K562 (cell line): Measurements from ENCODE around the gene FAM124B.

Source experiments
- BCLAF1 ChIP-seq, 2 experiments: fragments of 450-650 bp in 1 of 2; IDR thresholded peaks; 2 replicates each; pipeline ENCODE4 v1.6.1; 2011 to 2017; ENCODE audit warnings: low read depth in 2 of 2, antibody characterized with exemption in 1 of 2, borderline replicate concordance in 1 of 2, low read length in 1 of 2, mild to moderate bottlenecking in 1 of 2, mixed read lengths in 1 of 2; ENCODE audit not compliant: control insufficient read depth in 1 of 2
- CCNT2 ChIP-seq: IDR thresholded peaks from 2 replicates; pipeline ENCODE4 v1.6.1; 2011; ENCODE audit warnings: borderline replicate concordance, low read depth, mild to moderate bottlenecking, moderate library complexity, mixed read lengths, low read length; ENCODE audit not compliant: insufficient read length; ENCODE audit errors: extremely low read depth
- CTCF ChIP-seq, 3 experiments: IDR thresholded peaks in 2 of 3; conservative IDR thresholded peaks in 1 of 3; 2 replicates each; pipeline ENCODE4 v1.5.1; 2011 to 2012; ENCODE audit warnings: low read length in 3 of 3, mild to moderate bottlenecking in 3 of 3, control low read depth in 2 of 3, improper control_type of control experiment in 1 of 3, inconsistent platforms in 1 of 3, low read depth in 1 of 3, mixed read lengths in 1 of 3, moderate library complexity in 1 of 3; ENCODE audit not compliant: insufficient read depth in 2 of 3
- DIDO1 ChIP-seq: fragments of 450-650 bp; IDR thresholded peaks from 2 replicates; pipeline ENCODE4 v1.6.1; 2016; ENCODE audit warnings: low read depth, missing biosample characterization, missing genetic modification characterization
- EP300 ChIP-seq: IDR thresholded peaks from 2 replicates; pipeline ENCODE4 v1.6.1; 2012; ENCODE audit warnings: low read length, improper control_type of control experiment
- HDAC6 ChIP-seq: IDR thresholded peaks from 2 replicates; pipeline ENCODE4 v1.6.1; 2012; ENCODE audit warnings: low read depth, mild to moderate bottlenecking, control low read depth, inconsistent platforms, low read length, moderate library complexity
- MAFK ChIP-seq: IDR thresholded peaks from 2 replicates; pipeline ENCODE4 v1.6.1; 2011; ENCODE audit warnings: low read length, improper control_type of control experiment
- MAX ChIP-seq: sonication (generic); formaldehyde crosslinking; IDR thresholded peaks from 2 replicates; pipeline ENCODE4 v1.9.0; 2022; ENCODE audit warnings: mild to moderate bottlenecking, missing genetic modification reagents
- NFYB ChIP-seq: IDR thresholded peaks from 2 replicates; pipeline ENCODE4 v1.6.1; 2011; ENCODE audit warnings: mild to moderate bottlenecking, moderate library complexity; ENCODE audit not compliant: insufficient read length; ENCODE audit errors: extremely low read depth
- TAF1 ChIP-seq: IDR thresholded peaks from 2 replicates; pipeline ENCODE4 v1.6.1; 2011; ENCODE audit warnings: mild to moderate bottlenecking, low read length, moderate library complexity; ENCODE audit not compliant: insufficient read depth, control insufficient read depth, severe bottlenecking; ENCODE audit errors: extremely low read depth
- THRB ChIP-seq: fragments of 450-650 bp; formaldehyde crosslinking; conservative IDR thresholded peaks from 2 replicates; pipeline ENCODE4 v1.4.0; 2022; ENCODE audit warnings: mild to moderate bottlenecking, missing genetic modification characterization
- ZFX ChIP-seq: sonication (generic); formaldehyde crosslinking; IDR thresholded peaks from 2 replicates; pipeline ENCODE4 v1.8.0; 2022; ENCODE audit warnings: mild to moderate bottlenecking, missing genetic modification reagents, moderate library complexity
- ZNF695 ChIP-seq: fragments of 450-650 bp; formaldehyde crosslinking; IDR thresholded peaks from 2 replicates; pipeline ENCODE4 v1.4.0; 2020; ENCODE audit warnings: mild to moderate bottlenecking, moderate library complexity

- TF ChIP-seq EP300 (no peak), DIDO1 (tag) (no peak), BCLAF1 (IDR thresholded peaks at IDR 0.05; ENCODE audit: borderline replicate concordance in 1 of 2, control insufficient read depth in 1 of 2, low read depth in 2 of 2, low read length in 1 of 2) (no peak), MAX (CRISPR knock-in tag) (no peak), NFYB (no peak), HDAC6 (no peak), CCNT2 (no peak), CTCF (IDR thresholded peaks at IDR 0.05 in 2 of 3, conservative IDR thresholded peaks at IDR 0.05 in 1 of 3; ENCODE audit: insufficient read depth in 2 of 3, low read depth in 1 of 3, low read length in 3 of 3) (no peak), ZNF695 (CRISPR knock-in tag) (no peak), MAFK (no peak), THRB (no peak), ZFX (CRISPR knock-in tag) (no peak), TAF1 (no peak)
Observed at GRCh38 chr2:224416656-224417360, 14.9 kb upstream of the FAM124B start.
